PC-3 (cell line): Measurements from ENCODE around the gene SNAP47. TPM values are rescaled to one million over a fixed set of nuclear protein-coding genes. Genes with fewer than 3 reads are reported as not detected.
"Not testable (repeated sequence)": the region's sequence is repeated elsewhere in the genome, so short reads cannot be mapped to it uniquely, and the experiment has no call there.

ENCODE experiments used
- ATAC-seq: fragments of 200-7000 bp; cut with Tn5 transposase; 2 replicates; pipeline ENCODE4 v1.9.1; 2020; ENCODE audit warnings: mild to moderate bottlenecking, moderate library complexity
- BruUV-seq: library from RNA; stranded (reverse); fragments of 400-500 nt; replicated peaks from 2 replicates; lab custom pipeline; 2021; lab: Mats Ljungman, UMichigan
- CTCF ChIA-PET: fragments of 300-600 bp; sonication (Branson Sonifier 250); formaldehyde crosslinking; loops from one replicate; lab custom pipeline; 2022; ENCODE audit warnings: antibody characterized with exemption; lab: Charles Lee
- POLR2A ChIA-PET: fragments of 300-600 bp; sonication (Branson Sonifier 250); formaldehyde crosslinking; loops from one replicate; lab custom pipeline; 2022; ENCODE audit warnings: antibody characterized with exemption; ENCODE audit not compliant: unreplicated experiment; lab: Charles Lee
- DNase-seq: peaks from one replicate; pipeline ENCODE4 v3.0.0-alpha.2; 2015
- H2AFZ ChIP-seq: fragments of 300-600 bp; sonication (generic); 2 replicates; pipeline ENCODE4 v1.6.0; 2016; ENCODE audit warnings: antibody characterized with exemption, low read length
- H3F3A ChIP-seq: fragments of 300-600 bp; sonication (generic); one replicate; pipeline ENCODE4 v1.6.0; 2017; ENCODE audit warnings: antibody characterized with exemption, low read length, control low read depth, mild to moderate bottlenecking; ENCODE audit not compliant: unreplicated experiment
- H3K27ac ChIP-seq: fragments of 300-600 bp; sonication (generic); 2 replicates; pipeline ENCODE4 v1.5.1; 2016; ENCODE audit warnings: mild to moderate bottlenecking, low read length
- H3K27me3 ChIP-seq: fragments of 300-600 bp; sonication (generic); 2 replicates; pipeline ENCODE4 v1.6.1; 2016; ENCODE audit warnings: low read length, mixed read lengths
- H3K36me3 ChIP-seq: fragments of 300-600 bp; sonication (generic); 2 replicates; pipeline ENCODE4 v1.6.1; 2016; ENCODE audit warnings: low read depth, mixed run types, low read length, mixed read lengths
- H3K4me1 ChIP-seq: fragments of 300-600 bp; sonication (generic); 2 replicates; pipeline ENCODE4 v1.5.1; 2016; ENCODE audit warnings: low read length; ENCODE audit not compliant: insufficient read depth
- H3K4me2 ChIP-seq: fragments of 300-600 bp; sonication (generic); 2 replicates; pipeline ENCODE4 v1.6.0; 2016; ENCODE audit warnings: low read length
- H3K4me3 ChIP-seq: fragments of 300-600 bp; sonication (generic); 2 replicates; pipeline ENCODE4 v1.5.1; 2016; ENCODE audit warnings: mild to moderate bottlenecking, low read length, mixed read lengths
- H3K79me2 ChIP-seq: fragments of 300-600 bp; sonication (generic); 2 replicates; pipeline ENCODE4 v1.6.1; 2017; ENCODE audit warnings: low read length, mixed read lengths
- H3K9ac ChIP-seq: fragments of 300-600 bp; sonication (generic); 2 replicates; pipeline ENCODE4 v1.6.0; 2016; ENCODE audit warnings: mild to moderate bottlenecking, low read length
- H3K9me2 ChIP-seq: fragments of 300-600 bp; sonication (generic); replicated peaks from 2 replicates; pipeline ENCODE4 v1.6.1; 2016; ENCODE audit warnings: mixed run types, low read length, mixed read lengths
- H3K9me3 ChIP-seq: fragments of 300-600 bp; sonication (generic); 2 replicates; pipeline ENCODE4 v1.6.1; 2016; ENCODE audit warnings: low read length, mixed read lengths
- H4K20me1 ChIP-seq: fragments of 300-600 bp; sonication (generic); 2 replicates; pipeline ENCODE4 v1.6.1; 2016; ENCODE audit warnings: low read length, mixed read lengths
- EZH2 ChIP-seq: fragments of 300-600 bp; sonication (generic); IDR thresholded peaks from one replicate; pipeline ENCODE4 v1.6.1; 2017; ENCODE audit warnings: antibody characterized with exemption, mild to moderate bottlenecking, low read length; ENCODE audit not compliant: unreplicated experiment
- EZH2phosphoT487 ChIP-seq: fragments of 300-600 bp; sonication (generic); IDR thresholded peaks from 2 replicates; pipeline ENCODE4 v1.6.1; 2018; ENCODE audit warnings: mild to moderate bottlenecking, antibody characterized with exemption, low read length, borderline replicate concordance
- intact Hi-C: fragments of 100-400 bp; cut with micrococcal nuclease; formaldehyde crosslinking; loops from 2 replicates; pipeline ENCODE4 v1.9.0; 2023
- total RNA-seq: library from RNA; depleted of rRNA; stranded (reverse); fragments of >200 nt; gene quantifications from 2 replicates; pipeline ENCODE4 v1.2.3, GENCODE V29; 2014
- TF ChIP-seq, protein P1 (sequence below): fragments of 300-600 bp; sonication (generic); conservative IDR thresholded peaks from 2 replicates; pipeline ENCODE4 v1.5.1; 2017; ENCODE audit warnings: antibody characterized with exemption, low read depth, mild to moderate bottlenecking, low read length

Gene SNAP47
- total RNA-seq, 1 experiment from 2014 or later, result 123 TPM

DNA sequence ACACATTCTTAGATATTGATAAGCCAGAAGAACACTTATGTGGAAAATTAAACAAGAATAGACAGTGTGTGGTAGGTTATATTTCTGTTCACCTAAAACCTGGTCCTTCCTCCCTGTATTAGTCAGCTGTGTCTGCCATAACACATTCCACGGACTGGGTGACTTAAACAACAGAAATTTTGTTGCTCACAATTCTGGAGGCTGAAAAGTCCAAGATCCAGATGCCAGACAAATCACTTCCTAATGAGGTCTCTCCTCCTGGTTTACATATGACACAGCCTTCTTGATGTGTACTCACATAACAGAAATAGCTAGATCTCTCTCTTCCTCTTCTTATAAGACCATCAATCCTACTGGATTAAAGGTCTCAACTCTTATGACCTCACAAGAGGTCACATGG is 25.8 kb upstream of the SNAP47 start:
- peaks cover 20% of the 10 kb centered on the region for H3K9me3 ChIP-seq
- POLR2A ChIA-PET, result no interaction called here
- no peak overlapping the region for H3K9ac ChIP-seq
- no peaks in the 10 kb centered on the region for H4K20me1 ChIP-seq
- DNase-seq (no peak), ATAC-seq (no peak)
- H2AFZ ChIP-seq, result no peak overlapping the region
- no peaks in the 10 kb centered on the region for H3K9me2 ChIP-seq
- H3K4me2 ChIP-seq, result no peak overlapping the region
- no peaks in the 10 kb centered on the region for H3K4me1 ChIP-seq
- no peak for TF ChIP-seq EZH2phosphoT487
- TF ChIP-seq EZH2, result no peak
- TF ChIP-seq, protein P1, sequence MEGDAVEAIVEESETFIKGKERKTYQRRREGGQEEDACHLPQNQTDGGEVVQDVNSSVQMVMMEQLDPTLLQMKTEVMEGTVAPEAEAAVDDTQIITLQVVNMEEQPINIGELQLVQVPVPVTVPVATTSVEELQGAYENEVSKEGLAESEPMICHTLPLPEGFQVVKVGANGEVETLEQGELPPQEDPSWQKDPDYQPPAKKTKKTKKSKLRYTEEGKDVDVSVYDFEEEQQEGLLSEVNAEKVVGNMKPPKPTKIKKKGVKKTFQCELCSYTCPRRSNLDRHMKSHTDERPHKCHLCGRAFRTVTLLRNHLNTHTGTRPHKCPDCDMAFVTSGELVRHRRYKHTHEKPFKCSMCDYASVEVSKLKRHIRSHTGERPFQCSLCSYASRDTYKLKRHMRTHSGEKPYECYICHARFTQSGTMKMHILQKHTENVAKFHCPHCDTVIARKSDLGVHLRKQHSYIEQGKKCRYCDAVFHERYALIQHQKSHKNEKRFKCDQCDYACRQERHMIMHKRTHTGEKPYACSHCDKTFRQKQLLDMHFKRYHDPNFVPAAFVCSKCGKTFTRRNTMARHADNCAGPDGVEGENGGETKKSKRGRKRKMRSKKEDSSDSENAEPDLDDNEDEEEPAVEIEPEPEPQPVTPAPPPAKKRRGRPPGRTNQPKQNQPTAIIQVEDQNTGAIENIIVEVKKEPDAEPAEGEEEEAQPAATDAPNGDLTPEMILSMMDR, result no peak
- no peaks in the 10 kb centered on the region for H3K27me3 ChIP-seq
- CTCF ChIA-PET, result no interaction called here
- H3K79me2 ChIP-seq, result no peaks in the 10 kb centered on the region
- no peak overlapping the region for H3K27ac ChIP-seq
- no peak overlapping the region for H3K4me3 ChIP-seq
- H3K36me3 ChIP-seq, result no peaks in the 10 kb centered on the region
- intact Hi-C loops, result no loop called here
- BruUV-seq, result no TSS peak
- no peaks in the 10 kb centered on the region for H3F3A ChIP-seq

DNA sequence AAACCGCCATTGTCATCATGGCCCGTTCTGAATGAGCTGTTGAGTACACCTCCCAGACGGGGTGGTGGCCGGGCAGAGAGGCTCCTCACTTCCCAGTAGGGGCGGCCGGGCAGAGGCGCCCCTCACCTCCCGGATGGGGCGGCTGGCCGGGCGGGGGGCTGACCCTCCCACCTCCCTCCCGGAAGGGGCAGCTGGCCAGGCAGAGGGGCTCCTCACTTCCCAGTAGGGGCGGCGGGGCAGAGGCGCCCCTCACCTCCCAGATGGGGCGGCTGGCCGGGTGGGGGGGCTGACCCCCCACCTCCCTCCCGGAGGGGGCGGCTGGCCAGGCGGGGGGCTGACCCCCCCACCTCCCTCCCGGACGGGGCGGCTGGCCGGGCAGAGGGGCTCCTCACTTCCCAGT is 24.8 kb upstream of the SNAP47 start:
- H3K9me3 ChIP-seq, result peaks cover 28% of the 10 kb centered on the region
- H3K36me3 ChIP-seq, H3K9me2 ChIP-seq, H3K4me3 ChIP-seq, BruUV-seq, H2AFZ ChIP-seq, H3F3A ChIP-seq, H3K27ac ChIP-seq, H3K4me2 ChIP-seq, DNase-seq, H3K4me1 ChIP-seq, H3K9ac ChIP-seq, H4K20me1 ChIP-seq, H3K27me3 ChIP-seq, ATAC-seq, CTCF ChIA-PET, H3K79me2 ChIP-seq, POLR2A ChIA-PET, intact Hi-C loops: not testable (repeated sequence)

DNA sequence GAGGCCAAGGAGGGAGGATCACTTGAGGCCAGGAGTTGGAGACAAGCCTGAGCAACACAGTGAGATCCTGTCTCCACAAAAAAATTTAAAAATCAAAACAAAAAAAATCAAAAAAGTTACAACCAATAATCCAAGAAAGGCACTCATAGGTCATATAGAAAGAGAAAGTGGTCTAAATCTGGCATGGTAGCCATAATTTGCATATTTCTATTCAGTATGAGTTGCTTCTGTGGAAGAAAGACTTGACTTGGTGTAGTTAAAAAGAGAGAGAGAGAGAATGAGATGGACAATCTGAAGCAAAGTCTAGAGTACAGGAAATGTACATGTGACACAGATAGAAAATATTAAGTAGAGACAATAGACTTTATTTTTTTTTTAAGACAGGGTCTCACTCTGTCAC is 22.6 kb upstream of the SNAP47 start:
- ATAC-seq (no peak), DNase-seq (no peak)
- POLR2A ChIA-PET, result no interaction called here
- H3K27ac ChIP-seq, result no peak overlapping the region
- TF ChIP-seq EZH2, result no peak
- TF ChIP-seq, protein P1, result no peak
- no peak for TF ChIP-seq EZH2phosphoT487
- BruUV-seq, result no TSS peak
- no peaks in the 10 kb centered on the region for H3K79me2 ChIP-seq
- intact Hi-C loops, result no loop called here
- no peaks in the 10 kb centered on the region for H3K27me3 ChIP-seq
- no peak overlapping the region for H3K9ac ChIP-seq
- H4K20me1 ChIP-seq, result no peaks in the 10 kb centered on the region
- no peaks in the 10 kb centered on the region for H3F3A ChIP-seq
- H2AFZ ChIP-seq, result no peak overlapping the region
- no peaks in the 10 kb centered on the region for H3K36me3 ChIP-seq
- H3K9me2 ChIP-seq, result no peaks in the 10 kb centered on the region
- no peak overlapping the region for H3K4me3 ChIP-seq
- H3K4me2 ChIP-seq, result no peak overlapping the region
- no peaks in the 10 kb centered on the region for H3K4me1 ChIP-seq
- peaks cover 20% of the 10 kb centered on the region for H3K9me3 ChIP-seq
- CTCF ChIA-PET, result no interaction called here
